ENCODE results near the gene HDAC4. TPM values are rescaled to one million over a fixed set of nuclear protein-coding genes. Genes with fewer than 3 reads are reported as not detected.

HDAC4 gene
- total RNA-seq, 1 donor from 2014 or later = 65.7 TPM

GRCh38 chr2:239361311-239361642, 39.5 kb downstream of the HDAC4 start:
- H3K27ac ChIP-seq = no peak overlapping the region
- intact Hi-C loops (cut with DNase I) = no loop called here
- no peaks in the 10 kb centered on the region for H3K9me3 ChIP-seq
- H3K27me3 ChIP-seq = no peaks in the 10 kb centered on the region
- DNase-seq (ENCODE audit: low spot score in 2 of 2) = no peak
- no peaks in the 10 kb centered on the region for H3K36me3 ChIP-seq
- H3K4me1 ChIP-seq = peaks cover 0 to under 1% of the 10 kb centered on the region in 2 donors
- no peak for TF ChIP-seq CTCF (IDR thresholded peaks at IDR 0.05)
- H3K4me3 ChIP-seq = no peak overlapping the region

DNA sequence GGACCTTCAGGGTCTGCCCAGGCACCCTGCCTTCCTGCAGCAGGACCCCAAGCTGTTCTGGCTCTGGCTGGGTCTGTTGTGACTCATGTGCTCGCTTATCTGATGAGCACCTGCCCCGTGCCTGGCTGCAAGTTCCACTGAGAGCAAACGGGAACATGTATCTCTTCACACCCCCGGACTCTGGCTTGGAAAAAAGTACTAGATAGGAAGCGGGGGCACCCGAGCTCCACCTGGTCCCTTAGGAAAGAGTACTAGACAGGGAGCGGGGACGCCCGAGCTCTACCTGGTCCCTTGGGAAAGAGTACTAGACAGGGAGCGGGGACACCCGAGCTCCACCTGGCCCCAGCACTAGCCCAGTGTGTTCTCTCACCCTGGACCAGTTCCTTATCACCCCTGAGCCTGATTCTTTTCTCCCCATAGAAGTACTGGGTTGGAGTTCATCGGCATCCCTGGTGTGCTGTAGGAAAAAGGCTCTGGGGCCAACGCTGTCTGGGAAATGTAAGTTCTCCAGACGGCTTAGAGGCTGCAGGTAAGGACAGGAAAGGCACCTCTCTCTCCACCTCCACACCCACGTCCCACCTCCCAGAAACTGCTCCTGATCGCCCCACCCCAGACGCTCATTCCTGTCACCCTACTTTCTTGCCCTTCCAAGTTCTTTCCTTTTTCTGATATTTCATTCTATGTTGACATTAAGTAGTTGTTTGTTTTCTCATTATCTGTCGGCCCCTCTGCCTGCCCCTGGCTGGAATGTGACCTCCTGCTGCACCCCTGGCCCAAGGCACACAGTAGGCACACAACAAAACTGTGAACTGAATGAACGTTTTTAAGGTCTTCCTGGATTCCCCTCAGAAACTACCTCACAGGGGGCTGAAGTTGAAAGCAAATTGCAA, 40.2 kb downstream of the HDAC4 start:
- H3K27me3 ChIP-seq = no peaks in the 10 kb centered on the region
- no peak for TF ChIP-seq CTCF (IDR thresholded peaks at IDR 0.05)
- DNase-seq (ENCODE audit: low spot score in 2 of 2) = no peak
- H3K4me3 ChIP-seq = no peak overlapping the region
- no peaks in the 10 kb centered on the region for H3K9me3 ChIP-seq
- H3K4me1 ChIP-seq = peaks cover 0 to 6% of the 10 kb centered on the region in 2 donors
- intact Hi-C loops (cut with DNase I) = no loop called here
- H3K36me3 ChIP-seq = no peaks in the 10 kb centered on the region
- no peak overlapping the region for H3K27ac ChIP-seq

- no peaks in the 10 kb centered on the region for H3K36me3 ChIP-seq
- no peaks in the 10 kb centered on the region for H3K9me3 ChIP-seq
- intact Hi-C loops (cut with DNase I) = no loop called here
- TF ChIP-seq CTCF (IDR thresholded peaks at IDR 0.05) = no peak
- no peaks in the 10 kb centered on the region for H3K27me3 ChIP-seq
- peaks cover 0 to 10% of the 10 kb centered on the region in 2 donors for H3K4me1 ChIP-seq
- no peak overlapping the region for H3K27ac ChIP-seq
- DNase-seq (ENCODE audit: low spot score in 2 of 2) = no peak
- H3K4me3 ChIP-seq = no peak overlapping the region
Measured at GRCh38 chr2:239360008-239360407, 40.8 kb downstream of the HDAC4 start.

DNA sequence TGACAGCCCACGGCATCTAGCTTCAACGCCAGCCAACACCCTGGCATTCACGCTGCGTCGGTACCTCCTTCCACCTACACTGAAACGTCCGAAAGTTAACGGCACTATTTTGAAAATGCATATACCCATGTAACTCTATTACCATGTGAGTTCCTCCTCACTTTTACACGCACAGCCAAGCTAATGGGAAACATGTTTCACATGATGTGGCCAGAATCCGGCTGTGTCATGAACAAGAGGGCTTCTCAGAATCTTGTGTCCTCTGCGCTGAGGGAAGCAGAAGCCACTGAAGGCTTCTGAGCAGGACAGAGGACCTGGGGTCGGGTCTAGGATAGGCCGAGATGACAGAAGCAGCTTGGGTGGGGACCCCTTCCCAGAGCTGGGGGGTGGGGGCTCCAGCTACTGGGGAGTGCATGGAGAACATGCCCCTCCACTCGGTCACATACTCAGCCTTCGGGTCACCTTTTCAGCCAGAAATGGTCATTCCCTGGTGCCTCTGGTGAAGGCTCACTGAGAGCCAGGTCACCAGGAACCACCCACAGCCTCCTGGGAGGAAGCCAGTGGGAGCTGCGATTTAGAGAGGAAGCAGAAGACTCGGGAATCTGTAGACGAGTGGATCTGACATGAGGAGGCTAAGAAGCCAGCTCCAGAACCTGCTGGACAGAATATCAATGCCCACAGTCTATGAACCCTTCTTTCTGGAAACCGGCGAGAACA, 41.5 kb downstream of the HDAC4 start:
- Histone ChIP-seq H3K27me3 (no peaks in the 10 kb centered on the region), H3K27ac (no peak overlapping the region), H3K9me3 (no peaks in the 10 kb centered on the region), H3K4me3 (no peak overlapping the region), H3K4me1 (peaks cover 0 to 10% of the 10 kb centered on the region in 2 donors), H3K36me3 (no peaks in the 10 kb centered on the region)
- intact Hi-C loops (cut with DNase I) = no loop called here
- DNase-seq (ENCODE audit: low spot score in 2 of 2) = no peak
- no peak for TF ChIP-seq CTCF (IDR thresholded peaks at IDR 0.05)

DNA sequence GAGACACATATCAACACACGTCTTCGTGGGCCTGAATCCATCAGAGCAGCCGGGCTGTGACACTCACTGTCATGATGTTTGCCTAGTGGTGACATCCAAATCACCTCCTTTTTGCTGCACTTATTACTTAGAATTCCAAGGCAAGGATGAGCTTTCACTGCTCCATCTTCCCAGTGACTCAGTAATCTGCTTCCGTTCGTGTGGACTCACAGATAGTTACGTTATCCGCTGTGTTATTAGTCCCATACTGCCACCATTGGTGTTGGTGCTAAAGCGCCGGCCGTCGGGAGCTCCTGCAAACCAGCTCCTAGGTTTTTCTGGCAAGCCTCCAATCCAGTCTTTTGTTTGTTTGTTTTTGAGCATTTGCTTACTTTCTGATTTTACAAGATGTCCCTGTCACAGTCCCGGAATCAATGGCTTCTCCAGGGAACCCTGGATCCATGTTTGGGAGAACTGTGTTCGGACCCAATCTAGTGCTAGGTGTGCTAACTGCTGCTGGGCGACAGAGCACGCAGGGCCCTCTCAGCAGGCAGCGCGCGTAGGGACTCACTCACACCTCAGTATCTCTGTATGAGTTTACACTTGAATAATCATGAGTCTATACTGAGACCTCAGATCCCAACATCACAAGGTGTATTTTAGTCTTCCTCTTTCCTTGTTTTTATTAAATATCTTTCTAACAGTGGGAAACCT, 42.6 kb downstream of the HDAC4 start:
- intact Hi-C loops (cut with DNase I) = no loop called here
- Histone ChIP-seq H3K27ac (no peak overlapping the region), H3K4me1 (peaks cover 0 to 10% of the 10 kb centered on the region in 2 donors), H3K4me3 (no peak overlapping the region), H3K9me3 (no peaks in the 10 kb centered on the region), H3K36me3 (no peaks in the 10 kb centered on the region), H3K27me3 (no peaks in the 10 kb centered on the region)
- DNase-seq (ENCODE audit: low spot score in 2 of 2) = no peak
- no peak for TF ChIP-seq CTCF (IDR thresholded peaks at IDR 0.05)
